HepG2 (cell line): Measurements from ENCODE around the gene CTDSP2.

Source experiments
- CTCF ChIP-seq: sonication (generic); formaldehyde crosslinking; IDR thresholded peaks from 2 replicates; pipeline ENCODE4 v1.5.0; 2020; ENCODE audit warnings: mild to moderate bottlenecking, missing genetic modification reagents, moderate library complexity
- POLR2AphosphoS5 ChIP-seq: IDR thresholded peaks from 2 replicates; pipeline ENCODE4 v1.6.1; 2012; ENCODE audit warnings: low read depth, low read length
- RARA ChIP-seq: IDR thresholded peaks from 2 replicates; pipeline ENCODE4 v1.6.1; 2016; ENCODE audit warnings: missing genetic modification reagents, missing compliant biosample characterization
- SP1 ChIP-seq, 2 experiments: fragments of 450-650 bp in 1 of 2; sonication (generic) in 1 of 2; formaldehyde crosslinking in 1 of 2; IDR thresholded peaks; 2 replicates each; pipeline versions ENCODE4 v1.4.0 to v1.6.1; 2016 to 2020; ENCODE audit warnings: missing genetic modification reagents in 1 of 2
- TOPORS ChIP-seq: sonication (generic); formaldehyde crosslinking; IDR thresholded peaks from 2 replicates; pipeline ENCODE4 v1.8.0; 2023; ENCODE audit warnings: mild to moderate bottlenecking, missing genetic modification reagents
- TP53 ChIP-seq: sonication (generic); formaldehyde crosslinking; conservative IDR thresholded peaks from 2 replicates; pipeline ENCODE4 v1.4.0; 2020; ENCODE audit warnings: missing genetic modification reagents
- ZNF83 ChIP-seq: sonication (generic); formaldehyde crosslinking; IDR thresholded peaks from 2 replicates; pipeline ENCODE4 v1.4.0; 2020; ENCODE audit warnings: missing genetic modification reagents, mild to moderate bottlenecking, borderline replicate concordance

DNA sequence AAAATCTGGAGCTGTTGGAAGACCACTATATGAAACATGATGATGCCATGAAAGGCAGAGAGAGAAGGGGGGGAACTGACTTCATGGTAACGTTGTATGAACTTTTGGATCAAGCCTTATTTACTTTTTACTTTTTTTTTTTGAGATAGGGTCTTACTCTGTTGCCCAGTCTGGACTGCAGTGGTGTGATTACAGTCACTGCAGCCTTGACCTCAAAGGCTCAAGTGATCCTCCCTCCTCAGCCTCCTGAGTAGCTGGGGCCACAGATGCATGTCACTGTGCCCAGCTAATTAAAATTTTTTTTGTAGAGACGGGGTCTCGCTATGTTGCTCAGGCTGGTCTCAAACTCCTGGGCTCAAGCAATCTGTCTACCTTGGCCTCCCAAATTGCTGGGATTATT is 31.3 kb upstream of the CTDSP2 start:
- no peak for TF ChIP-seq TOPORS (CRISPR knock-in tag)
- TF ChIP-seq CTCF = no peak
- TF ChIP-seq ZNF83 (CRISPR knock-in tag) = no peak
- TF ChIP-seq RARA (CRISPR knock-in tag) = no peak
- no peak for TF ChIP-seq TP53 (CRISPR knock-in tag)
- no peak for TF ChIP-seq POLR2AphosphoS5
- no peak for TF ChIP-seq SP1 (IDR thresholded peaks at IDR 0.05)
- no peak for TF ChIP-seq SP1 (CRISPR knock-in tag; IDR thresholded peaks at IDR 0.05)
